RWPE1 (cell line): ENCODE results near the gene DHX58.
A peak's percentile ranks its signal among the peaks of the same experiment; 100 is the strongest.

Experiments used
- CTCF ChIA-PET: fragments of 350-600 bp; sonication (Branson Sonifier 250); formaldehyde crosslinking; extraction: SDS; loops from one replicate; lab custom pipeline; 2021; lab: Yijun Ruan, JAX
- POLR2A ChIA-PET: fragments of 400-600 bp; formaldehyde crosslinking; extraction: SDS; loops from one replicate; lab custom pipeline; 2020; ENCODE audit warnings: antibody characterized with exemption; ENCODE audit not compliant: low non-redundant PET; lab: Yijun Ruan, JAX
- DNase-seq: peaks from one replicate; pipeline ENCODE4 v3.0.0; 2012; ENCODE audit warnings: low spot score
- H3K27ac ChIP-seq: fragments of 450-650 bp; 2 replicates; pipeline ENCODE4 v1.5.1; 2017
- TF ChIP-seq, protein P1 (sequence below): fragments of 450-650 bp; conservative IDR thresholded peaks from 2 replicates; pipeline ENCODE4 v1.5.1; 2017; ENCODE audit warnings: low read depth, mild to moderate bottlenecking

Gene DHX58

DNA sequence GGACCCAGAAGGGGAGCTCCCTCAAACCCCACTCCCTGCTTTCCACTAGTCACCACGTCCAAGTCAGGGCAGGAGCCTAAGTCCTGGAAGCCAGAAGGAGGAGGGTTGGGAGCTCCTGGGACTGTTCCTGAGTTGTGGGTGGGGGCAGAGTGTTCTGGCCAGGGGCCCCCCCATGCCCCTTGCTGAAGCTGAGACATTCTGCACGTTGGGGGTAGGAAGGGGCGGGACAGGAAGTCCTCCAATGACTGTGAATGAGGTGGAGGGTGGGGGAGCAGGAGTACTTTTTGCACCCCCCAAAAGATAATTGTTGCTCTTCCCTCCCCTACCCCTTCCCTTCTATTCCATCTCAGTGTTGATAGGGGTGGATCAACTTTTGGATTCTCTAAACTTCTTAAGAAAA lies 40.7 kb downstream of the DHX58 start:
- DNase-seq: no peak
- TF ChIP-seq, protein P1, sequence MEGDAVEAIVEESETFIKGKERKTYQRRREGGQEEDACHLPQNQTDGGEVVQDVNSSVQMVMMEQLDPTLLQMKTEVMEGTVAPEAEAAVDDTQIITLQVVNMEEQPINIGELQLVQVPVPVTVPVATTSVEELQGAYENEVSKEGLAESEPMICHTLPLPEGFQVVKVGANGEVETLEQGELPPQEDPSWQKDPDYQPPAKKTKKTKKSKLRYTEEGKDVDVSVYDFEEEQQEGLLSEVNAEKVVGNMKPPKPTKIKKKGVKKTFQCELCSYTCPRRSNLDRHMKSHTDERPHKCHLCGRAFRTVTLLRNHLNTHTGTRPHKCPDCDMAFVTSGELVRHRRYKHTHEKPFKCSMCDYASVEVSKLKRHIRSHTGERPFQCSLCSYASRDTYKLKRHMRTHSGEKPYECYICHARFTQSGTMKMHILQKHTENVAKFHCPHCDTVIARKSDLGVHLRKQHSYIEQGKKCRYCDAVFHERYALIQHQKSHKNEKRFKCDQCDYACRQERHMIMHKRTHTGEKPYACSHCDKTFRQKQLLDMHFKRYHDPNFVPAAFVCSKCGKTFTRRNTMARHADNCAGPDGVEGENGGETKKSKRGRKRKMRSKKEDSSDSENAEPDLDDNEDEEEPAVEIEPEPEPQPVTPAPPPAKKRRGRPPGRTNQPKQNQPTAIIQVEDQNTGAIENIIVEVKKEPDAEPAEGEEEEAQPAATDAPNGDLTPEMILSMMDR: no peak
- H3K27ac ChIP-seq: no peak overlapping the region
- CTCF ChIA-PET: interaction anchor here (0.6 kb wide), 1 partner anchor 64 kb away, joined by 3 read pairs; no protein-coding TSS in a partner anchor
- POLR2A ChIA-PET: no interaction called here

DNA sequence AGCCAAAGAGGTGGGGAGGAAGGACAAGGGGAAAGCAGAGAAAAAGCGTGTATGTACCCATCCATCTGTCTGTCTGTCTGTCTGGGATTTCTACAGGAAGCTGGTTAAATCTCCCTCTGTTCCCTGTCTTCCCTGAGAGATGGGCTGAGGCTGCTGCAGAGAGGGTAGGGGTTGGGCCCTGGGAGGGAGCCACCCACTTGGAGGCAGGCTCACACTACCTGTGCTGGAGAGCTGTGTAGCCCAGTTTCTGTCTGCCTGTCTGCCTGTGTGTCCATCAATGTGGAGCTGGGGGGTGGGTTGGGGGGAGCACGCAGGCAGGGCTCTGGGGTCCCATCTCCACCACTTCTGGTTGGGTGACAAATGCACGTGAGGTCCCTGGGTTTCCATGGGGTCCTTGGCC lies 43.5 kb downstream of the DHX58 start:
- no peak for DNase-seq
- TF ChIP-seq, protein P1: no peak
- ChIA-PET POLR2A (interaction anchor here (0.6 kb wide), 1 partner anchor 52 kb away, joined by 4 read pairs; no protein-coding TSS in a partner anchor), CTCF (interaction anchor here (0.6 to 1.5 kb wide), 2 partner anchors 10 to 12 kb away, joined by 3 to 5 read pairs; no protein-coding TSS in a partner anchor)
- H3K27ac ChIP-seq: peak overlapping the region; percentile 70

DNA sequence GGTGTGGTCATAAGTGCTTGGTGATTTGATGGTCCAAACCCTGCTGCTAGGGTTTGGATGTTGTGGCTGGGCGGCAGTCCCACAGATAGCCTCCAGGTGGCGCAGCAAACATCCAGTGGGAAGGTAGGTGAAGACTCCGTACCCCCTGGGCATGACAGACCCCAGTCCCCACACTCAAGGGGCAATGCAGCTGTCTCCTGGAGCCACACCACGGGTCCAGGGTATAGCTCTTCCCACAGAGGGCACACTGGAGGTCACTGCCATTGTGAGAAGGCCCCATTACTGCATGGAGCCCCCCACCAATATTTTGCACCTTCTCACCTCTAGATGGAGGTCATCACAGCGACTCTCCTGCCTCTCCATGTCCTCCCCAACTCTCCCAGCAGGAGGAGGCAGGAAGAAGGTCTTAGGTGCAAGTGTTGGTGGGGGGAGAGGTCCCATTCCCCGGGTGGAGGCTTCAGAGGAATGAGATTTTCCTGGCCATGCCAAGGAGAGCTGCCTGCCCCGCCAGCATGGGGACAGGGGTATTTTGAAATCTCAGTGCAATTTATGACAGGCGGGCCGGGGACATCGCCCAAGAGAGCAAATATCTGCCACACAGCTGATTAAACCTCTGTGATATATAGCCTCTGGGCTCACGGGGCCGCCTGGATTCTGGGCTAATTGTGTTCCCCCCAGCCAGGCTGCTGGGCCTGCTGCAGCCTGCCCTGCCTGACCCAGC lies 45.0 kb downstream of the DHX58 start:
- DNase-seq: peak; percentile 62
- TF ChIP-seq, protein P1: peak; percentile 93
- ChIA-PET POLR2A (no interaction called here), CTCF (interaction anchor here (0.6 to 1.5 kb wide), 14 partner anchors 8 to 121 kb away, joined by 3 to 6 read pairs (median 3); partner anchors contain the start of genes C17orf113 and ZNF385C)
- H3K27ac ChIP-seq: peak overlapping the region; percentile 70

DNA sequence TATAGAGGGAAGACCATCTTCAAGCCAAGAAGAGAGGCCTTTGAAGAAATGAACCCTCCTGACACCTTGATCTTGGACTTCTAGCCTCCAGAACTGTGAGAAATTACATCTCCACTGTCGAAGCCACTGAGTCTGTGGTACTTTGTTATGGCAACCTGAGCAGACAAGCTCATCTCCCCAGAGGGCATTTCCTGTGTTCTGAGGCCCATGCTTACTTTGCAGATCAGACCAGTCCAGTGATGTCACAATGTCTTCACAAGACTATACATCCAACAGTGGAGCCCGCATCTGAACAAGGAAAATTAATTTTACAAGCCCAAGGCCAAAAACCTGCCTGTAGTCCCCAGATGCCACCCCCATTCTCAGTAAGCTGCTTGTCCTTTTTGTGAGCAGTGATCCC lies 47.3 kb downstream of the DHX58 start:
- POLR2A ChIA-PET: interaction anchor here (0.9 kb wide), 1 partner anchor 47 kb away, joined by 3 read pairs; the partner anchor contains the start of gene DHX58
- DNase-seq: no peak
- no peak overlapping the region for H3K27ac ChIP-seq
- CTCF ChIA-PET: interaction anchor here (1.3 kb wide), 1 partner anchor 48 kb away, joined by 4 read pairs; no protein-coding TSS in a partner anchor
- TF ChIP-seq, protein P1: no peak

DNA sequence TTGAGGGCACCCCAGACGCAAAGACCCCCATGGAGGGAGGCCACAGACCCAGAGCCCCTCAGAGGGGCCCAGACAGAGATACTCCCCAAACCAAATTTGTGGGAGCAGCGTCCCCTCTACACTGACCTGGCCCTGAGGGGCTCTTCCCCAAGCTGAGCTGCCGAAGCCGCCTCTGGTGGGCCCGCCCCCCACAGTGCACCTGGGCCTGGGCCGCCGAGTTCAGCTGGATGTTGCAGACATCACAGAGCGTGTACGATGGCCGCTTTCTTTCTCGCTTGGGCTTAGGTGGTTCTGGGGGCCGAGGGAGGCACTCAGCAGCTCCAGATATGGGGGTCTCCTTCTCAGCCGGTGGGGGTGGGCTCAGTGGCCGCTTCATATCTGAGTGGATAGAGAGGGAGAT lies 49.8 kb downstream of the DHX58 start:
- ChIA-PET CTCF (interaction anchor here (0.6 kb wide), 1 partner anchor 99 kb away, joined by 3 read pairs; no protein-coding TSS in a partner anchor), POLR2A (no interaction called here)
- TF ChIP-seq, protein P1: no peak
- no peak for DNase-seq
- no peak overlapping the region for H3K27ac ChIP-seq

DNA sequence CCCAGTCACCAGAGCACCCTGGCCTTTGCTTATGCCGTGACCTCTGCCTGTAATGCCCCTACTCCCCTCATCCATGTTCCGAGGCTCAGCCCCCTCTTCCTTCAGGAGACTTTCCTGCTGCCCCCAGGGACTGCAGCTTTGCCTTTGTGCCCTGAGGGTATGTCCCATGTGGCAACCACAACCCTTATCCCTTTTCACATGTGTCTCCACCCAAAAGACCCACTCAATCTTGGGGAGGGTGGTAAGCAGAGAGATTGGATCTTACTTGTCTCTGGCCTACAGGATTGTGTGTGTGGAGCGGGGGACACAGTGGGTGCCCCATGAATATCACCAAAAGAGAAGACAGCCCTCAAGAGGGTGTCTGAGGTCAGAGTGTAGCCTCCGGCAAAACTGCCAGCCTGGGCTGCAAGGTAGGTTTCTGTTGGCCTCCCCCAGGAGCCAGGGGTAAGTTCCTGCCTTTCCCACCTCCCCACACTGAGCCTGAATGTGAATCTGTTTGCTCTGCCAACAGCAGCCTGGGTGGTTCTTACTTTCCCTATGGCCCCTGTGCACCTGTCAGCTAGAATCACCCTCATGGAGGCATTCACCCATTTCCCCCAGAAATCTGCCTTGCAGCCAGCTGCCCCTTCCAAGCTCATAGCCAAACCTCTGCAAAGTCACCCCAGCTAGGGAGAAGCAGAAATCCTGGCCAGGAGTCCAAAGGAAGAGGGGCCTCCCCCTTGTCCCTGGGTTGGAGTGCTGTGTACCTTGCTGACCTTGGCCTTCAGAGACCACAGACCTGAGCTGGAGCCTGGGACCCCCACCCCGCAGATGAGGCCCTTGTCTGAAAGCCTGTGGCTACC lies 50.6 kb downstream of the DHX58 start:
- CTCF ChIA-PET: no interaction called here
- TF ChIP-seq, protein P1: no peak
- H3K27ac ChIP-seq: no peak overlapping the region
- POLR2A ChIA-PET: no interaction called here
- DNase-seq: no peak
